Keratinocyte (primary cell): ENCODE results near the gene APLF. TPM values are rescaled to one million over a fixed set of nuclear protein-coding genes. Genes with fewer than 3 reads are reported as not detected.

Experiments used
- DNase-seq: peaks from one replicate; pipeline ENCODE4 v3.0.0-alpha.2; 2011; ENCODE audit warnings: low read depth, missing footprints, low spot score
- FAIRE-seq: peaks from 2 replicates; lab custom pipeline; 2011; peaks lifted over from hg19 to GRCh38; lab: Jason Lieb, UNC
- H2AFZ ChIP-seq: 2 replicates; pipeline ENCODE4 v1.6.0; 2012; ENCODE audit warnings: low read length, control low read depth, inconsistent platforms; ENCODE audit not compliant: control insufficient read depth
- H3K27ac ChIP-seq: 2 replicates; pipeline ENCODE4 v1.5.1; 2011; ENCODE audit warnings: low read length; ENCODE audit not compliant: control insufficient read depth, insufficient read depth
- H3K27me3 ChIP-seq: 3 replicates; pipeline ENCODE4 v1.6.0; 2011; ENCODE audit warnings: low read length; ENCODE audit not compliant: control insufficient read depth, insufficient read depth; ENCODE audit errors: extremely low read depth
- H3K36me3 ChIP-seq, 2 experiments: 2 replicates in 1 of 2; 3 replicates in 1 of 2; pipeline ENCODE4 v1.5.1; 2011; ENCODE audit warnings: low read length in 2 of 2, mild to moderate bottlenecking in 1 of 2; ENCODE audit not compliant: control insufficient read depth in 2 of 2, insufficient read depth in 2 of 2; ENCODE audit errors: extremely low read depth in 1 of 2
- H3K4me1 ChIP-seq: 3 replicates; pipeline ENCODE4 v1.5.1; 2011; ENCODE audit warnings: low read length; ENCODE audit not compliant: control insufficient read depth, insufficient read depth; ENCODE audit errors: extremely low read depth
- H3K4me2 ChIP-seq: 3 replicates; pipeline ENCODE4 v1.6.0; 2011; ENCODE audit warnings: low read depth, low read length; ENCODE audit not compliant: control insufficient read depth, insufficient read depth; ENCODE audit errors: extremely low read depth
- H3K4me3 ChIP-seq, 3 experiments: fragments of 200-600 bp in 1 of 3; sonication (generic) in 1 of 3; 2 replicates in 2 of 3; 3 replicates in 1 of 3; pipeline ENCODE4 v1.5.1; 2011 to 2016; ENCODE audit warnings: low read length in 3 of 3, mild to moderate bottlenecking in 3 of 3, control low read depth in 2 of 3, inconsistent platforms in 1 of 3, low read depth in 1 of 3, mixed read lengths in 1 of 3, mixed run types in 1 of 3, moderate library complexity in 1 of 3; ENCODE audit not compliant: control insufficient read depth in 2 of 3, insufficient read depth in 2 of 3; ENCODE audit errors: extremely low read depth in 1 of 3
- H3K79me2 ChIP-seq: 2 replicates; pipeline ENCODE4 v1.6.0; 2012; ENCODE audit warnings: low read length; ENCODE audit not compliant: control insufficient read depth, insufficient read depth
- H3K9ac ChIP-seq: 3 replicates; pipeline ENCODE4 v1.6.0; 2011; ENCODE audit warnings: low read length; ENCODE audit not compliant: control insufficient read depth, insufficient read depth; ENCODE audit errors: extremely low read depth
- H3K9me1 ChIP-seq: 3 replicates; pipeline ENCODE4 v1.6.0; 2011; ENCODE audit warnings: low read length; ENCODE audit not compliant: control insufficient read depth, insufficient read depth; ENCODE audit errors: extremely low read depth
- H3K9me3 ChIP-seq: 2 replicates; pipeline ENCODE4 v1.5.1; 2012; ENCODE audit warnings: low read depth, low read length; ENCODE audit not compliant: control insufficient read depth
- H4K20me1 ChIP-seq: 3 replicates; pipeline ENCODE4 v1.6.0; 2011; ENCODE audit warnings: low read length; ENCODE audit not compliant: control insufficient read depth, insufficient read depth; ENCODE audit errors: extremely low read depth
- EZH2 ChIP-seq: IDR thresholded peaks from one replicate; pipeline ENCODE4 v1.6.1; 2012; ENCODE audit warnings: inconsistent platforms, mild to moderate bottlenecking, low read length, moderate library complexity
- dilution Hi-C: fragments of 300-500 bp; cut with MboI; formaldehyde crosslinking; loops from one replicate; pipeline ENCODE4 v1.7.0; 2020; ENCODE audit warnings: low sequenced_read_pairs; ENCODE audit not compliant: extremely low pct_ligation_motif_present
- polyA plus RNA-seq, 5 experiments: library from polyadenylated mRNA; depleted of rRNA in 3 of 5; stranded (reverse) in 3 of 5; stranded (forward) in 1 of 5; unstranded in 1 of 5; fragments of >200 nt; gene quantifications; 1 replicate in 1 of 5; 2 replicates in 3 of 5; 3 replicates in 1 of 5; pipeline versions ENCODE4 v1.2.1 to v1.2.3, GENCODE V29; 2011 to 2012; ENCODE audit warnings: missing spikeins in 2 of 5, low read depth in 1 of 5, low replicate concordance in 1 of 5
- TF ChIP-seq, protein P1 (sequence below), 3 experiments: IDR thresholded peaks in 1 of 3; conservative IDR thresholded peaks in 1 of 3; optimal IDR thresholded peaks in 1 of 3; 2 replicates in 2 of 3; 3 replicates in 1 of 3; pipeline versions ENCODE3 to v1.5.1; 2011; ENCODE audit warnings: low read length in 3 of 3, mild to moderate bottlenecking in 3 of 3, moderate library complexity in 2 of 3, control low read depth in 1 of 3, inconsistent platforms in 1 of 3; ENCODE audit not compliant: insufficient read depth in 2 of 3; ENCODE audit errors: extremely low read depth in 1 of 3

The APLF gene
- polyA plus RNA-seq, 1 donor (not counting 4 experiments of a cell fraction or from before 2014, with no cell fraction given) = 3.0 TPM

GRCh38 chr2:68561372-68561771, 94.0 kb downstream of the APLF start:
- H3K4me2 ChIP-seq = peak overlapping the region; percentile 59
- H3K79me2 ChIP-seq = no peaks in the 10 kb centered on the region
- no peaks in the 10 kb centered on the region for H3K36me3 ChIP-seq
- H3K9ac ChIP-seq = no peak overlapping the region
- no peak for TF ChIP-seq EZH2
- TF ChIP-seq, protein P1, sequence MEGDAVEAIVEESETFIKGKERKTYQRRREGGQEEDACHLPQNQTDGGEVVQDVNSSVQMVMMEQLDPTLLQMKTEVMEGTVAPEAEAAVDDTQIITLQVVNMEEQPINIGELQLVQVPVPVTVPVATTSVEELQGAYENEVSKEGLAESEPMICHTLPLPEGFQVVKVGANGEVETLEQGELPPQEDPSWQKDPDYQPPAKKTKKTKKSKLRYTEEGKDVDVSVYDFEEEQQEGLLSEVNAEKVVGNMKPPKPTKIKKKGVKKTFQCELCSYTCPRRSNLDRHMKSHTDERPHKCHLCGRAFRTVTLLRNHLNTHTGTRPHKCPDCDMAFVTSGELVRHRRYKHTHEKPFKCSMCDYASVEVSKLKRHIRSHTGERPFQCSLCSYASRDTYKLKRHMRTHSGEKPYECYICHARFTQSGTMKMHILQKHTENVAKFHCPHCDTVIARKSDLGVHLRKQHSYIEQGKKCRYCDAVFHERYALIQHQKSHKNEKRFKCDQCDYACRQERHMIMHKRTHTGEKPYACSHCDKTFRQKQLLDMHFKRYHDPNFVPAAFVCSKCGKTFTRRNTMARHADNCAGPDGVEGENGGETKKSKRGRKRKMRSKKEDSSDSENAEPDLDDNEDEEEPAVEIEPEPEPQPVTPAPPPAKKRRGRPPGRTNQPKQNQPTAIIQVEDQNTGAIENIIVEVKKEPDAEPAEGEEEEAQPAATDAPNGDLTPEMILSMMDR (optimal IDR thresholded peaks at IDR 0.05 in 1 of 3, IDR thresholded peaks at IDR 0.05 in 1 of 3, conservative IDR thresholded peaks at IDR 0.05 in 1 of 3; ENCODE audit: extremely low read depth in 1 of 3, insufficient read depth in 2 of 3, low read length in 3 of 3) = no peak
- H3K9me3 ChIP-seq = no peaks in the 10 kb centered on the region
- FAIRE-seq (peak; percentile 41), DNase-seq (no peak)
- no peak overlapping the region for H3K4me3 ChIP-seq
- peaks cover 31% of the 10 kb centered on the region for H3K4me1 ChIP-seq
- no peak overlapping the region for H3K27ac ChIP-seq
- no peaks in the 10 kb centered on the region for H3K9me1 ChIP-seq
- H4K20me1 ChIP-seq = no peaks in the 10 kb centered on the region
- dilution Hi-C loops = no loop called here
- H3K27me3 ChIP-seq = no peaks in the 10 kb centered on the region
- H2AFZ ChIP-seq = peak overlapping the region; percentile 74

DNA sequence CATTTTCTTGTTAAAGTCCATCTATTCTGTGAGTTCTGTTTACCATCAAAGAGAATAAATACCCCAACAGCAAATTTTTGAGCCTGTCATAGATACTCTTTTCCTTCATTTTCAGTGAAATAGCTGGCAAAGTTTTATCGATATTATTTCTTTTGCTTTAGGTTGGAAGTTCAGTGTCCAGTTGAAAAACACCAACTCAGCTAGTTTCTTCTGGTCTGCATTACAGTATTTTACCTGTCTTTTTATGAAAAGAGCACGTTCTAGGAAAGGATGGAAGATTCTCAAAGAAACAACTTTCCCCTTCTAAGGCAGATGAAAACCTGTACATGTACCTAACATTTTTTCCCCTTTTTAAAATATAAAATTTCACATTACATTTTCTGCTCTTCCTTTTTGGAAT, 95.5 kb downstream of the APLF start:
- Histone ChIP-seq H3K9ac (no peak overlapping the region), H2AFZ (no peak overlapping the region), H3K36me3 (no peaks in the 10 kb centered on the region), H3K27me3 (no peaks in the 10 kb centered on the region), H3K27ac (no peak overlapping the region), H3K9me3 (no peaks in the 10 kb centered on the region), H4K20me1 (no peaks in the 10 kb centered on the region), H3K9me1 (no peaks in the 10 kb centered on the region), H3K4me3 (no peak overlapping the region), H3K79me2 (no peaks in the 10 kb centered on the region), H3K4me2 (no peak overlapping the region), H3K4me1 (peaks cover 23% of the 10 kb centered on the region)
- dilution Hi-C loops = no loop called here
- FAIRE-seq (no peak), DNase-seq (no peak)
- TF ChIP-seq, protein P1 (optimal IDR thresholded peaks at IDR 0.05 in 1 of 3, IDR thresholded peaks at IDR 0.05 in 1 of 3, conservative IDR thresholded peaks at IDR 0.05 in 1 of 3; ENCODE audit: extremely low read depth in 1 of 3, insufficient read depth in 2 of 3, low read length in 3 of 3) = no peak
- TF ChIP-seq EZH2 = no peak
